Measurements from ENCODE around the gene LYST.
"Not testable (repeated sequence)": the region's sequence is repeated elsewhere in the genome, so short reads cannot be mapped to it uniquely, and the experiment has no call there.

LYST gene

DNA sequence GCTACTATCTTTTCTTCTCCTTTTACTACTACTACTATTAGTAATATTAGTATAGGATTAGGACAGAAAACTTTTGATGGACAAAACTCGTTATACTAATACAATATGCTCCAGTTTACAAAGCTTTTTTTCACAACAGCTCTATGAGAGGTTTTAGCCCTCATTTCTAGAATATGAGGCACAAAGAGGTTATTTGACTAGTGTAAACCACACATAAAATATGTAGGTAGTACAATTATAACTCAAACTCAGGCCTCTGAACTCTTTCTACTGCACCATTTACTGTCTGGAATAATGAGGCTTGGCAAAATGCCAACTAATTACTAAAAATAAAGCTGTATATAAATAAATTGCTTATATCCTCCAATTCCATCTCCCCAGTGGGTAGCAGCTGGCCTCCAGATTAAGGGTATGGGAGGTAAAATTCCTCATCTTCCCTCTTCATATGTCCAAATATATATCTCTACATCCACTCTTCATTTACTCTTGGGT, 99.9 kb downstream of the LYST start:
- no peak for DNase-seq (ENCODE audit: extremely low read depth in 1 of 2, low read depth in 1 of 2)

DNA sequence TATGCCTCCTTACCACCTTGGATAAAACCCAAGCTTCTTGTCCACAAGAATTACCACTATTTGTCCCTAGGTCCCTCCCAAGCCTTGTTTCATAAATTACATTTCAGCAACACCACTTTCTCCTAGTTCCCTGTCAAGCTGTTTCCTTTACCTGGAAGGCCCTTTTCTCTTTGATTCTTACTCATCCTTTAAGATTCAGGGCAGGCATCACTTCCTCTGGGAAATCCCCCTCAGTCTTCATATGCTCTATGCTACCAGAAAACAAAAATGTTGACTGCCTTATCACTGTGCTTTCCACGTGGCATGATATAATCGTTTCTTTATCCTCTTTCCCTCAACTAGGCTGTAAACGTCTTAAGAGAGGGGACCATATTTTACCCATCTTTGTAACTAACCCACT, 102.7 kb downstream of the LYST start:
- DNase-seq (ENCODE audit: extremely low read depth in 1 of 2, low read depth in 1 of 2) = no peak

DNA sequence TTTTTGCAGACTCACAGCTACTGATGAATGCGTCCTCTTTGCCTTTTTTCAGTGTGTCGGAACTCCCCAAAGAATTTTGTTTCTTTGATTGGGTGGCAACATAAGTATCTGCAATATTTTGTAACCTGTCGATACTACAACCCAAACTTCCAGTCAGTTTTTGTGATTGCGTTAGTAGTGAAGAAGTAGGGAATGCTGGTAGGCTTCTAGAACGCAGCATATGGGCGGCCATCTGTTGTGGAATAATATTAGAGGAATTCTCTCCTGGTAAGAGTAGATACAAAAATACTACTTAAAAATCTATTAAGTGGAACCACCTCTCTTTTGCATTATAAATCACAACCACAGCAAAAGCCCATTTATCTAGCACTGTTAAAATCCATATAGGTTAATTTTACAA, 107.4 kb downstream of the LYST start:
- no peak for DNase-seq (ENCODE audit: extremely low read depth in 1 of 2, low read depth in 1 of 2)

DNA sequence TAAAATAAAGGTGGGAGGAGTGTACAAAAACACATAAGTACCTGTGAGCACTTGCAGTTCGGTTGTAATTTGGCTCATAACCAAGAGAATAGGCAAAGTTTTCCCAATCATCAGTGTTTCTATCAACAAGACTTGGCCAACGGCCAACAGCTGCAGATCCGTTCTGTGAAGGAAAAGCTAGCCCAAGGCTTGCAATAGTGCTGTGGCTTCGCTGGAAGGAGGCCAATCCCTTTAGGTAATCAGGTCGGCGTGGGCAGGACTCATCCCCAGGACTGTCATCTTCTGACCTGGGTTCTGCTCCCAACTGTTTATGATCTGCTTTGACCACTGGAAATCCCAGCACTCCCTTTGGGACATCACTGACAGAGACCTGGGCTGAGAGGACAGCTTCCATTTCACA, 107.8 kb downstream of the LYST start:
- DNase-seq (ENCODE audit: extremely low read depth in 1 of 2, low read depth in 1 of 2) = no peak

DNA sequence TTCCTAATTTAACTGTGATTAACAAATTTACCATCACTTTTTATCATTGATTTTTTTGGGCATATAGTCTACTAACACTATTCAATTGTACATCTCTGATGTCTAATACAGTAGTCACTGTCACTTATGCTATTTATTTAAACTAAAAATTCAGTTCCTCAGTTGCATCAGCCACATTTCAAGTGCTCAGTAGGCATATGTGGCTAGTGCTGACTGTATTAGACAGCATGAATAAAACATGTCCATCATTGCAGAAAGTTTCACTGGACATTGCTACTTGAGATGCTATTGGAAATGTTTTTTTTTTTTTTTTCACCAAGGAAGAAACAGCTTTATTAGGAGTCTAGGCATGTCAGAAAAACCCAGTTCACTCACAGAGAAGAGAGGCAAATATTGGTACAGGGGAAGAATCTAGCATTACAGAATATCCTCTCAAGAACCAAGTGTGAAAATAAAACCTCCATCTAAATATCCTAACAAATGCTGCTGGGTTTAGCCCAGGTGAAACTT, 109.1 kb downstream of the LYST start:
- no peak for DNase-seq (ENCODE audit: extremely low read depth in 1 of 2, low read depth in 1 of 2)

DNA sequence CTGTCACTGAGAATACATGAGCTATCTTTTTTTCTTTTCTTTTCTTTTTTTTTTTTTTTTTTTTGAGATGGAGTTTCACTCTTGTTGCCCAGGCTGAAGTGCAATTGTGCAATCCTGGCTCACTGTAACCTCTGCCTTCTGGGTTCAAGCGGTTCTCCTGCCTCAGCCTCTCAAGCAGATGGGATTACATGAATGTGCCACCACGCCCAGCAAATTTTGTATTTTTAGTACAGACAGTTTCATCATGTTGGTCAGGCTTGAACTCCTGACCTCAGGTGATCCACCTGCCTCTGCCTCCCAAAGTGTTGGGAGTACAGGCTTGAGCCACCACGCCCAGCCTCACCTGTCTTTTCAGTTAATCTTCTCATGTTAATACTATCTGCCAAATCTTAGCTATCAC, 112.5 kb downstream of the LYST start:
- DNase-seq (ENCODE audit: extremely low read depth in 1 of 2, low read depth in 1 of 2) = not testable (repeated sequence)

DNA sequence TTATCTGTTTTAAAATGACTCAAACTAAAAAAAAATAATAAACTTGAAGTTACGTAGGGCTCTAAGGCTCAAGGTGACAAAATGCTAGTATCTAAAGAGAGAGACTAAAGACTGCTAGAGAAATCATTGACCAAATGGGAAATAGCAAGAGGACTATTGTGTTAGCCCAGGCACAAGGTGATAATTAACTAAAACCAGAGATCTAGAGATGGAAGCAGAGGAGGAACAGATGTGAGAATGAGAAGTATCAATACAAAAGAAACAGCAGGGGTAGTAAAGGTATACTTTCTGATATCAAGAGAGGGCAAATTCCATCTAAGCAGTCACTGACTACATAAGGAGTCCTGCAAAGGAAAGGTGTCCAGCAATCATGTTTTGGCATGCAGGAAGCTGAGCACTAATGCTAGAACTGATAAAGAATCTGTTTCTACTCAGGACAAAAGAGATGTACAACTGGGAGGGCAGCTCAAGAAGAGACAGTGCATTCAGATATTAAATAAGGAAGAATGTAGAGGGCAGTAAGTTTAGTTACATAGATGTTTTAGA, 116.9 kb downstream of the LYST start:
- no peak for DNase-seq (ENCODE audit: extremely low read depth in 1 of 2, low read depth in 1 of 2)

DNA sequence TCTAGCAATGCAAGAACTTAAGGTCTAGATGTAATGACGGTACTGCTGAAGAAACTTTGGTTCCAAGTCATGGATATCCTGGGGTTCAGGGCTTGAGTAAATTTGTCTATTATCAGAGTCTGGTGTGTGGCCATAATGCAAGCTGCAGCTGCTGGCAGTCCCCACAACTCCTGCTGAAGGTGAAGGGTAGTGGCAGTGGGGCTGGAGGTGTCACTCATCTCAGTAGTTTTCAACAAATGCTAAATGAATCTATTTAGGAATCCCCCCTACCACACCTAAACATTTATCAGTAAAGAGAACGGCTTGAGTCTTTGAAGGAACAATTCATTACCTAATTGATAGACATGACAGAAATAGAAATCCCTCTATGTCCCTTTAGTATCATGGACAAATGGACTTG, 118.0 kb downstream of the LYST start:
- no peak for DNase-seq (ENCODE audit: extremely low read depth in 1 of 2, low read depth in 1 of 2)

DNA sequence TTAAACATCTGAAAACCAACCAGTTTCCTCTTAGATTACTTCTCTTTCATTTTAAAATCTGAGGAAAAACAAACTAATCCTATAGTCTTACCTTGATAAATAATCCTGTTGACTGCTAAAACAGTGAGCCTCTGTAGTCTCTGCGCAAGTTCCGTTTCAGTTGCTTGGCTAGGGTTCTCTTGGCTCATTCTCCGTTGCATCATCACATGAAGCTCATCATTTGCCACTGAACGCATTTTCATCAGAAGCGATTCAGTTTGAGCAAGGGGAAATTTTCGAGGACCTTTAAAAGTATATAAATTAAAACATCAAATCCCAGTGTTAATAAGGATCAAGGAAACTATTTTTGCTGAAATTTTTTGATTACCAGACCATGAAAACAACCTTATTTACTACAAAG, 120.5 kb downstream of the LYST start:
- DNase-seq (ENCODE audit: extremely low read depth in 1 of 2, low read depth in 1 of 2) = no peak

DNA sequence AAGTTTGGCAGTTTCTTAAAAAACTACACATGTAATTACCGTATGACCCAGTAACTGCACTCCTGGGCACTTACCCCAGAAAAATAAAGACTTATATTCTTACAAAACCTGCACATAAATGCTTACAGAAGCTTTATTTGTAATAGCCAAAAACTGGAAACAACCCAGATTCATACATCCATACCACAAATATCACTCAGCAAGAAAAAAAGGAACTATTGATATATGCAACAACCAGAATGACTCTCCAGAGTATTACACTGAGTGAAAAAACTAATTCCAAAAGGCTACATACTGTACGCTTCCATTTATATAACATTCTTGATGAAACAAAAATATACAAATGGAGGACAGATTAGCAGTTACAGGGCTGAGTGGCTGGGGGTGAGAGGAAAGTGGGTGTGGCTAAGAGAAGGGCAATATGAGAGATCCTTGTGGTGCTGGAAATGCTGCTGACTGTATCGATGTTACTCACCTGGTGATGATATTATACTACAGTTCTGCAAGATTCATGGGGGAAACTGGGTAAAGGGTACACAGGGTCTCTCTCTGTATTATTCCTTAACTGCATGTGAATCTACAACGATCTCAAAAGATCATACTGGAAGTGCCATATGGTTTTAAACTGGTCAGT, 121.1 kb downstream of the LYST start:
- no peak for DNase-seq (ENCODE audit: extremely low read depth in 1 of 2, low read depth in 1 of 2)

DNA sequence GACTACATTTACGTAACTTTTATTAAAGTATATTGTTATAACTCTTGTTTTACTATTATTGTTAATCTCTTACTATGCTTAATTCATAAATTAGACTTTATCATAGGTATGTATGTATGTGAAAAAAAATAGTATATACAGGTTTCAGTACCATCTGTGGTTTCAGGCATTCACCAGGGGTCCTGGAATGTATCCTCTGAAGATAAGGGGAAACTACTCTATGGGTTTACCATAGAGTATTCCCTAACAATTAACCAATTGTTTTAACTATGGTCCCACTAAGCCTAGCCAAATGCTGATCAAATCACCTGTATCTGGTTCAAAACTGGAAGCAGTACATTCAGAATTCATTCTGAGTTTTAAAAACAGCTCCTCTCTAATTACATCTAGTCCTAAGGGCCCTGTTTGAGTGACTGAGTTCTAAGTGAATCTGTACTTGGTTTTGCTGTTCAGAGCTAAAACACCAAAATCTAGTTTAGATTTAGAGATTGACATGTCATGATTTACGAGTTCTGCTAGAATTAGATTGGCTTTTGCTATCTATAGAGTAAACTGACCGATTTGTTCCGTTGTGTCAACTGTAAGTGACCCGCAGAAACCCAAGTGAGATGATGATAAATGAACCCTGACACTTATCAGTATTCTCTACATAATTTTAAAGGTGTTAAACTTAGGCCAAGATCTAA, 123.6 kb downstream of the LYST start:
- DNase-seq (ENCODE audit: extremely low read depth in 1 of 2, low read depth in 1 of 2) = no peak

DNA sequence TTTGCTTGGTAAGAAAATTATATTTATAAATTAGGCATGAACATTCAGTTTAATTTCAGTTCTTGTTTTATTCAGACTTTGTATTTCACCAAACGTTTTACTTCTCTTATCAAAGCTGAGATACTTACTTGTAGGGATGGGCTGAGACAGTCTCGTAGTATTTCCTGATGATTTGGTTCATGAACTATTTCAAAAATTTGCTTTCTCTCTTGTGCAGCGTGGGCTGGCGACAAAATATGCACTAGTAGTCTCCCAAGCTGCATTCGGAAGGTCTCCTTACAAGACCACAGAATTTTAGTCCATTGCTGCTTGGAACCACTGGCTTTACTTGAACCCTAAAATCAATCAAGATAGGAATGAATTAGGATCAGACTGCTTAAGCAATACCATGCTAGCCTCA, 125.4 kb downstream of the LYST start:
- no peak for DNase-seq (ENCODE audit: extremely low read depth in 1 of 2, low read depth in 1 of 2)

DNA sequence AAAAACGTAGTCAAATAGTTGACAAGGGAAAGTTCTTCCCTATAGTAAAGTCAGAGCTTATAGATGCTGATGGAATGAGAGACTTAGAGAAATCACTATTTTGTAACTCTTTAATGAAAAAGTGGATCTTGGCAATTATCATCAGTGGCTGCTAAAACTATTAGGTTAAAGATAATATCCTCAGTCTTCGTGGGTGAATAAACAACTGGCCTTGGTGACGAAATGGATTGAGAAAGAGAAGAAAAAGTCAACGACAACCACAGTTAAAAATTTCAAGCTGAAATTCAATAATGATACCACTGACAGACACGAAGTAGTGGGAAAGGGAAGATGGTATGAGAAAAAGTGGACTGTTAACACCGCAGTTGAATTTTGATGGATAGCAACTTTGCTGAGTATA, 127.1 kb downstream of the LYST start:
- DNase-seq (ENCODE audit: extremely low read depth in 1 of 2, low read depth in 1 of 2) = no peak

DNA sequence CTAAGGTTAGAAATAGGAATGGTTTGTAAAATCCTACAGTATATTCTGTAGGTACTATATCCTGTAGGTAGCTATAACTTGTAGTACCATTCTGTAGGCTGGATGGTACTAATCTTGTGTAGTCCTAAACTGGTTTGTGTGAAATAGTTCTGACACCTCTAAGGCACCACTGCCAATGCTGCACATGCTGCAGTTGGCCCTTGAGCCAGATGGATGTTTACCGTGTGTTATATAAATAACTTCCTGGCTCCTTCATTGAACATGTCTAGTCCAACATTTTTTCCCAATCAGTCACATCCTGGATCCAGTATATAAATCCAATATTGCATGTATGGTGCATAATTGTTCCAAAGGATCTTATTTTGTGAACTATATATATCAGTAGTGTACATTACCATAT, 127.6 kb downstream of the LYST start:
- DNase-seq (ENCODE audit: extremely low read depth in 1 of 2, low read depth in 1 of 2) = no peak

DNA sequence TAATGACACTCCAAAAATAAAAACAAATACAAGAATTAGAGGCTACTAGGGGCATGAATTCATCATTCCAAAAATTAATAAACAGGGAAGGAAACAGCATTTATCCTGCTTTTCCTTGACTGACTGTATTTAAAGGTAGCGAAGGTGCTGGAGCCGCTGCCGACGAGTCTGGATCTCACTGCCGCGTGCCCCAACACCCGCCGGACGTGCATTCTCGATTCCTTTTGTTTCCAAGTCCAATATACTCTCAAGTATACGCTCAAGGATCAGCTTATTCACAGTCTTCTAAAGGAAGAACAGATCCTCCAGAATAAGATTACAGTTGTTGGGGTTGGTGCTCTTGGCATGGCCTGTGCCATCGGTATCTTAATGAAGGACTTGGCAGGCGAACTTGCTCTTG, 129.0 kb downstream of the LYST start:
- DNase-seq (ENCODE audit: extremely low read depth in 1 of 2, low read depth in 1 of 2) = no peak

DNA sequence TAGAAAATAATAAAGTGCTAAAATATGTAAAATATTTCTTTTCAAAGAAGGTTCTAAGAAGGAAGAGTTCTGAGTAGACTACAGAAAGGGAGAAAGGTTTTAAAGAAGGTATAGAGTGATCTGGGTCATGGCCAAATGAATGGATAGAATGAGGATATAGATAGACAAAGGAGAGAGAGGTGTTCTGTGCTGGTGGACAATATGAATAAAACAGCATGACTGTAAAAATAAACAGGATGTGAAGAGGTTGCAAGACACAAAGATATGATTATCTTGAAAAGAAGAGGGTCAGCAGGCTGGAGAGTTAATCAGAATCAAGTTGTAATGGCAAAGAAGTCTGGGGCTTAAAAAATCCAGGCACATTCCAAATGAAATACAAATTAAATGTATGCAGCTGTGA, 130.4 kb downstream of the LYST start:
- no peak for DNase-seq (ENCODE audit: extremely low read depth in 1 of 2, low read depth in 1 of 2)

DNA sequence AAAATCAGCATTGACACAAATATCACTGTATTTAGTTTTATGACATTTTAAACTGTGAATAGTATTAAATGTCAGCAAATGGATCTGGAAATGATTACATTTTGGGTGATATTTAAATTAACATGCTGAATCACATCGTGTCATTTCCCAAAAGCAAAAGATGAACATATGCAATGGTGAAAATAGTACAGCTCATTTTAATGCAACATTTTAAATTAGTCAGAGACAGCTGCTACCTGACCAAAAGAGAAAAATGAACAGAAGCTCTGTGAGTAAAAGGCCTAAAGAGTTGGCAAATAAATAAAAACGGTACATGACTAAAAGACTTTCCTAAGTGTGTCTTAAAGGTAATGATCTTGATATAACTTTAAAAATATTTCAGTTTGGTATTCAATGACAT, 131.1 kb downstream of the LYST start:
- no peak for DNase-seq (ENCODE audit: extremely low read depth in 1 of 2, low read depth in 1 of 2)

DNA sequence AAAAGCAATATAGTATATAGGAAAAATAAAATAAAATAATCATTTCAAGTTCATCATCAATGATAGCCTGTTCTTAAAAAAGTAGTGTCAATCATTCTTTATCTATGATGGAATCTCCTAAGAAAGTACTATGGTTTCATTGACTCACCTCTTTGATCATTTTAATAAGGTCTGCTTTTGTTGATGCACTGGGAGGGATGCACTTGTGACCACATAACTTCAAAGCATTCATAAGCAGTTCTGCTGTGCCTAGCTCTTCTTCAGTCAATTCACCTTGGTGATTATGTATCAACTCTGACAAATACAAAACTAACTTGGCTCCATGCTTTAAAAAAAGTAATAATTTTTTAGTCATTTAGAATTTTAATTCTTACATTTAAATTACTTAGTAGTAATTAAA, 132.4 kb downstream of the LYST start:
- DNase-seq (ENCODE audit: extremely low read depth in 1 of 2, low read depth in 1 of 2) = no peak

DNA sequence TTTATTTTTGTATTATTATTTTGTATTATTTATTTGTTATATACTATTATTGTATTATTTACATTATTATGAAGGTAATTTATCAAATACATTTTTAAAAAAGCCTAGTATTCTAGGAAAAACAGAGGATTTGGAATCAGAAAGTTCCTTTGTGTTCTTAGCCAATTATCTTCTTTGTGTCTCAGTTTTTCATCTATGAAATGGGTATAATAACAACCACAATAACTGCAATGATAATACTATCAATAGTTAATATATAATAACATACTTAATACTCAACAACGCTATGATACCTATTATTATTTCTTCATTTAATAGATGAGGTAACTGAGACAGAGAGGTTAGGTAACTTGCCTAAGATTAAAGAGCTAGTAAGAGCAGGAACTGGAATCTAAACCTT, 136.7 kb downstream of the LYST start:
- no peak for DNase-seq (ENCODE audit: extremely low read depth in 1 of 2, low read depth in 1 of 2)

DNA sequence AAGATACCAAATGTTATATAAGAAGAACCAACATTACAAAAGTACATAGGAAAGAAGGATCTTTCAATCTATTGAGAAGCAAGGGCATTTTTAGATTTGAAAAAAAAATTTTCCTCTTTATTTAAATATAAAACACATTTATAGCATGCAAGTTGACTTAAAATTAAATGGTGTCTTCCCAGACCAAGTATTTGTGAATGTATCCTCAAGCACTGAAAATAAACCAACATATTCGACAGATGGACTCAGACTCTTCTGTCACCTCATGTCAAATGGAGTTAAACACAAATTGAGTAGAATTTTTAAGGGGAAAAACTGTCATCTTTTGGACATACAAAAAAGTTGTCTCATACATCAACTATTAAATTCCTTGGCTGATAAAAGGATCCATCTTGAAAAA, 140.1 kb downstream of the LYST start:
- no peak for DNase-seq (ENCODE audit: extremely low read depth in 1 of 2, low read depth in 1 of 2)

DNA sequence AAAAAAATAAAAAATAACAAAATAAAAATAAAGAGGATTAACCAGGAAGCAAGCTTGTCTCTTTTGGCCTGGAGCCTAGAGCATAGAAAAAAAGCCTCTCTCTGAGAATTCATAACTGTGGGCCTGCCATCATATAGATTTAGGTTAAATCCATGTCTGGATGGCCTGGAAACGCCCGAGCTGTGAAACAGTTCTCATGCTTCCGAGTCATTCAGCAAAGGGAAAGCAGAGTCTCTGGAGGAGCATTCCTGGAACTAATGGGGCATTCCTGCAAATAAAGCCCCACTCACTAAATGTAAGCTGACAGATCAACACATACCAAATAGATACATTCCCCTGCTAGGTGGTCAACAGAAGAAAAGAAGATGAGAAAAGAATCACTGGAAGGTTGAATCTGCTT, 141.3 kb downstream of the LYST start:
- no peak for DNase-seq (ENCODE audit: extremely low read depth in 1 of 2, low read depth in 1 of 2)

DNA sequence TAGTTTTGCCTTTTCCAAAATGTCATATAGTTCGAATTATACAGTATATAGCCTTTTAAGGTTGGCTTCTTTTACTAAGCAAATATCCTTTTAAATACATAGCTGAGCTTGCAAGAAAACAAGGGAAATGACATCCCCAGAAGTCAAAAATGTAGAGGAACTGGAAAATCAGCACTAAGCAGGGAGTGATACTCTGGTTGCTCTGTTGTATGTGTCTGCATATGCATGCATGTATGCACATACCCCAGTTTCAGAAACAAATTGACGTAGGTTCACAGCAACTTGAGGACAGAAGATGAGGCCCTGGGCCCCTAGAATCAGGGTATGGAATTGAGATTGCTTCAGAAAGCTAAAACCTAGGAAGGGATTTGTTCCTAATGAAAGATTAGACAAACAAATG, 142.0 kb downstream of the LYST start:
- DNase-seq (ENCODE audit: extremely low read depth in 1 of 2, low read depth in 1 of 2) = no peak
